ENCODE measurements around the gene KANSL1.

Gene KANSL1

GRCh38 chr17:46086821-46087220 is 106.4 kb downstream of the KANSL1 start:
- no peak overlapping the region for H3K4me3 ChIP-seq (ENCODE audit: low read length)
- no peak for TF ChIP-seq CTCF (IDR thresholded peaks at IDR 0.05; ENCODE audit: insufficient read depth, low read depth, low read length, missing control alignments)
- no peak for DNase-seq (ENCODE audit: low read depth)

- TF ChIP-seq CTCF (IDR thresholded peaks at IDR 0.05; ENCODE audit: insufficient read depth, low read depth, low read length, missing control alignments), result no peak
- no peak for DNase-seq (ENCODE audit: low read depth)
- H3K4me3 ChIP-seq (ENCODE audit: low read length), result no peak overlapping the region
Measured at GRCh38 chr17:46085522-46085921, 107.7 kb downstream of the KANSL1 start.

- no peak for DNase-seq (ENCODE audit: low read depth)
- TF ChIP-seq CTCF (IDR thresholded peaks at IDR 0.05; ENCODE audit: insufficient read depth, low read depth, low read length, missing control alignments), result no peak
Measured at GRCh38 chr17:46082257-46082656, 111.0 kb downstream of the KANSL1 start.

GRCh38 chr17:46081018-46081320 is 112.3 kb downstream of the KANSL1 start:
- no peak for TF ChIP-seq CTCF (IDR thresholded peaks at IDR 0.05; ENCODE audit: insufficient read depth, low read depth, low read length, missing control alignments)
- H3K4me3 ChIP-seq (ENCODE audit: low read length), result no peak overlapping the region
- no peak for DNase-seq (ENCODE audit: low read depth)

More at GRCh38 chr17:46082257-46082656, 111.0 kb downstream of the KANSL1 start:
- H3K4me3 ChIP-seq (ENCODE audit: low read length), result no peak overlapping the region

DNA sequence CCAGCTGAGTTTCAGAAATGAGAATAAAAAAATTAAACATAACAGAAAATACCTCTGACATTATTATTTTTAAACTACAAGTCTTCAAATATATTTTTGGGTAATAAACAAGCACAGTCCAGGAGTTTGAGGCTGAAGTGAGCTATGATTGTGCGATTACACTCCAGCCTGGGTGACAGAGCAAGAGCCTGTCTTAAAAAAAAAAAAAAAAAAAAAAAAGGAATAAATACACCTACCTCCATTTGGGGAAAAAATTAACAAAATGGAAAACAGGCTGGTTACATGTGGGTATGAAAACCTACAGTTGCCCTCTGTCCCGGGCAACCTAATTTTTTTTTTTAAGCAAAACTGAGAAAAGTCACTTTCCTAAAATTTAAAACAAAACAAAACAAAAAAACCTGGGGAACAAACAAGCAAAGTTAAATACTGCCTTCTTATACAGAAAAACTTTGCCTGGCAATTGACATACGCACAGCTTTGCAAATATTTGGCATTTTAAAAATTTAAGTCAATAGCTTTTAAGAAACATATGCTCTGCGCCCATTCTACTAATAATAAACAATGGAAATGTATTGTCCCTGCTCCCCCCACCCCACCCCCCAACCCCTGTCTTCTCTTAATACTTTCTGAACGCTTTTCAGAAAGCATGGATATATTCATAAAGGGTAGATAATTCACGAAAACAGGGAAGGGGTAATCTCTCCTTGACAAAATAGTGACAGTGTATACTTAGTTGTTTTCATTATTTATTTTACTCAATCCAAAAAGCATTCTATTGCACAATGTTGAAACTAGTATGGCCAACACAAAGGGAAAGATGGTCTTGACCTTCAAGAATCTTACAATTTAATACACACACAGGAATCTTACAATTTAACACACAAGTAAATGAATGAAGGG is 112.9 kb downstream of the KANSL1 start:
- H3K4me3 ChIP-seq (ENCODE audit: low read length), result no peak overlapping the region
- no peak for DNase-seq (ENCODE audit: low read depth)
- TF ChIP-seq CTCF (IDR thresholded peaks at IDR 0.05; ENCODE audit: insufficient read depth, low read depth, low read length, missing control alignments), result no peak

DNA sequence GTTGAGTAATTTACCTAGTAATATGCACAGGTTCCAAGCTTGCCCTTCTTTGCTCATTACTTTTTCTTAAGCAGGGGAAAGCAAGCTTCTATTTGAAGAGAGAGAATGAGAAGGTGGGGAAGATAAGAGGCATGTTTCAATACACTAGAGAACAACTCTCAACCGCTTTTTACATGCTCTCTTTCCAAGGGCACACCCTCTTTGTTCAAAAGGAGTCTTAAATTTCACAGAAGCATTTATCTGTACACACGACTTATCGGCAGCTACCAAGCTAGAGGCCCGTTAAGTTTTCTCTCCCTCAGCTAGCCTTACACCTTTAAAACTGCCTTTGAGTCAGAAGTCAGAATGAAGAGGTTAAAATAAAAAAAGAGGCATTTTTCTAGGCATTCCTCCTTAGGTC is 114.6 kb downstream of the KANSL1 start:
- DNase-seq (ENCODE audit: low read depth), result no peak
- no peak for TF ChIP-seq CTCF (IDR thresholded peaks at IDR 0.05; ENCODE audit: insufficient read depth, low read depth, low read length, missing control alignments)

GRCh38 chr17:46074540-46074939 is 118.7 kb downstream of the KANSL1 start:
- no peak for TF ChIP-seq CTCF (IDR thresholded peaks at IDR 0.05; ENCODE audit: insufficient read depth, low read depth, low read length, missing control alignments)
- DNase-seq (ENCODE audit: low read depth), result no peak
- H3K4me3 ChIP-seq (ENCODE audit: low read length), result no peak overlapping the region

More for the DNA sequence above, 114.6 kb downstream of the KANSL1 start:
- H3K4me3 ChIP-seq (ENCODE audit: low read length), result no peak overlapping the region
